Muscle layer of duodenum (tissue), 2 donors: ENCODE data around the gene TMEM31.
"Not testable (repeated sequence)": the region's sequence is repeated elsewhere in the genome, so short reads cannot be mapped to it uniquely, and the experiment has no call there.

Experiments
- H3K27ac ChIP-seq: one replicate; pipeline ENCODE4 v1.7.0; 2013; ENCODE audit warnings: mild to moderate bottlenecking, low read length
- H3K27me3 ChIP-seq: one replicate; pipeline ENCODE4 v1.7.0; 2013; ENCODE audit warnings: low read depth, mild to moderate bottlenecking, control low read depth, low read length
- H3K36me3 ChIP-seq, 2 donors: one replicate each; pipeline ENCODE4 v1.7.0; 2013; ENCODE audit warnings: low read length in 2 of 2, control low read depth in 1 of 2, mild to moderate bottlenecking in 1 of 2; ENCODE audit not compliant: insufficient read depth in 2 of 2, control insufficient read depth in 1 of 2
- H3K4me1 ChIP-seq, 2 donors: one replicate each; pipeline ENCODE4 v1.7.0; 2013; ENCODE audit warnings: low read length in 2 of 2, mild to moderate bottlenecking in 2 of 2, control low read depth in 1 of 2, moderate library complexity in 1 of 2; ENCODE audit not compliant: insufficient read depth in 2 of 2, control insufficient read depth in 1 of 2
- H3K4me3 ChIP-seq, 2 donors: one replicate each; pipeline ENCODE4 v1.7.0; 2013; ENCODE audit warnings: low read length in 2 of 2, low read depth in 1 of 2, mild to moderate bottlenecking in 1 of 2
- H3K9me3 ChIP-seq, 2 donors: one replicate each; pipeline ENCODE4 v1.7.0; 2013; ENCODE audit warnings: low read length in 2 of 2, control low read depth in 1 of 2, mild to moderate bottlenecking in 1 of 2; ENCODE audit not compliant: control insufficient read depth in 1 of 2
- donor health status: healthy.

Gene TMEM31

GRCh38 chrX:103756736-103757135, 46.0 kb downstream of the TMEM31 start:
- no peaks in the 10 kb centered on the region for H3K4me1 ChIP-seq

GRCh38 chrX:103758555-103758954, 47.8 kb downstream of the TMEM31 start:
- no peak overlapping the region for H3K27ac ChIP-seq
- H3K4me1 ChIP-seq = no peaks in the 10 kb centered on the region
- no peaks in the 10 kb centered on the region for H3K27me3 ChIP-seq
- peaks cover 0 to 2% of the 10 kb centered on the region in 2 donors for H3K9me3 ChIP-seq
- H3K36me3 ChIP-seq = no peaks in the 10 kb centered on the region
- H3K4me3 ChIP-seq = no peak overlapping the region

More at GRCh38 chrX:103756736-103757135, 46.0 kb downstream of the TMEM31 start:
- Histone ChIP-seq H3K27me3 (no peaks in the 10 kb centered on the region), H3K27ac (no peak overlapping the region), H3K36me3 (no peaks in the 10 kb centered on the region), H3K9me3 (peaks cover 0 to 2% of the 10 kb centered on the region in 2 donors), H3K4me3 (no peak overlapping the region)

- H3K4me3 ChIP-seq, H3K27ac ChIP-seq, H3K27me3 ChIP-seq, H3K36me3 ChIP-seq, H3K4me1 ChIP-seq, H3K9me3 ChIP-seq: not testable (repeated sequence)
These were observed 52.8 kb downstream of the TMEM31 start for GRCh38 chrX:103763541-103763940.
